ENCODE data around the gene RNF220.

Gene RNF220

GRCh38 chr1:44675186-44675585, 270.1 kb downstream of the RNF220 start:
- H3K4me3 ChIP-seq (ENCODE audit: control insufficient read depth in 1 of 7, extremely low read depth in 1 of 7, insufficient read depth in 4 of 7, low read depth in 2 of 7, low read length in 6 of 7): peak overlapping the region in 5 of 7 experiments; percentile 74 to 92 (median 84)

GRCh38 chr1:44676484-44677200, 271.6 kb downstream of the RNF220 start:
- 88% methylated on average over 2 of the region's 5 CpGs for WGBS (ENCODE audit: insufficient coverage)
- Histone ChIP-seq H3K9me3 (ENCODE audit: control extremely low read depth in 1 of 5, control insufficient read depth in 4 of 5, insufficient read depth in 2 of 5, low read depth in 1 of 5, low read length in 4 of 5) (no peaks in the 10 kb centered on the region), H3K27ac (ENCODE audit: insufficient read depth in 1 of 2, low read depth in 1 of 2, low read length in 2 of 2, poor library complexity in 1 of 2, severe bottlenecking in 2 of 2) (no peak overlapping the region), H3K36me3 (ENCODE audit: control insufficient read depth in 4 of 4, insufficient read depth in 4 of 4, low read length in 3 of 4) (no peaks in the 10 kb centered on the region), H3K4me1 (ENCODE audit: control extremely low read depth in 1 of 4, control insufficient read depth in 4 of 4, insufficient read depth in 4 of 4, low read length in 3 of 4) (peaks cover 22 to 61% (median 44%) of the 10 kb centered on the region in 4 experiments), H3K4me3 (ENCODE audit: control insufficient read depth in 1 of 7, extremely low read depth in 1 of 7, insufficient read depth in 4 of 7, low read depth in 2 of 7, low read length in 6 of 7) (peak overlapping the region in 2 of 7 experiments; percentile 10 to 18), H3K27me3 (replicated peaks in 2 of 5; ENCODE audit: control insufficient read depth in 4 of 5, insufficient read depth in 5 of 5, low read length in 4 of 5) (no peaks in the 10 kb centered on the region)
- DNase-seq: peak in 2 of 3 donors; percentile 49 to 57
- POLR2A ChIA-PET: interaction anchor here (0.6 to 0.7 kb wide), 2 partner anchors 12 to 54 kb away, joined by 3 read pairs; partner anchors contain the start of gene RNU5D-1
- CTCF ChIA-PET: interaction anchor here (0.7 to 5.2 kb wide), 6 partner anchors 8 to 41 kb away, joined by 3 to 21 read pairs (median 4); no protein-coding TSS in a partner anchor

More at GRCh38 chr1:44675186-44675585, 270.1 kb downstream of the RNF220 start:
- ChIA-PET CTCF (interaction anchor here (0.9 to 5.2 kb wide), 6 partner anchors 10 to 43 kb away, joined by 3 to 21 read pairs (median 4); no protein-coding TSS in a partner anchor), POLR2A (interaction anchor here (2.4 kb wide), 1 partner anchor 46 kb away, joined by 15 read pairs; no protein-coding TSS in a partner anchor)
- Histone ChIP-seq H3K27ac (ENCODE audit: insufficient read depth in 1 of 2, low read depth in 1 of 2, low read length in 2 of 2, poor library complexity in 1 of 2, severe bottlenecking in 2 of 2) (peak overlapping the region; percentile 59 to 84), H3K36me3 (ENCODE audit: control insufficient read depth in 4 of 4, insufficient read depth in 4 of 4, low read length in 3 of 4) (no peaks in the 10 kb centered on the region), H3K9me3 (ENCODE audit: control extremely low read depth in 1 of 5, control insufficient read depth in 4 of 5, insufficient read depth in 2 of 5, low read depth in 1 of 5, low read length in 4 of 5) (no peaks in the 10 kb centered on the region), H3K4me1 (ENCODE audit: control extremely low read depth in 1 of 4, control insufficient read depth in 4 of 4, insufficient read depth in 4 of 4, low read length in 3 of 4) (peaks cover 22 to 75% (median 53%) of the 10 kb centered on the region in 4 experiments), H3K27me3 (replicated peaks in 2 of 5; ENCODE audit: control insufficient read depth in 4 of 5, insufficient read depth in 5 of 5, low read length in 4 of 5) (no peaks in the 10 kb centered on the region)
- WGBS (ENCODE audit: insufficient coverage): 100% methylated on average over 1 of the region's 7 CpGs
- DNase-seq: no peak

DNA sequence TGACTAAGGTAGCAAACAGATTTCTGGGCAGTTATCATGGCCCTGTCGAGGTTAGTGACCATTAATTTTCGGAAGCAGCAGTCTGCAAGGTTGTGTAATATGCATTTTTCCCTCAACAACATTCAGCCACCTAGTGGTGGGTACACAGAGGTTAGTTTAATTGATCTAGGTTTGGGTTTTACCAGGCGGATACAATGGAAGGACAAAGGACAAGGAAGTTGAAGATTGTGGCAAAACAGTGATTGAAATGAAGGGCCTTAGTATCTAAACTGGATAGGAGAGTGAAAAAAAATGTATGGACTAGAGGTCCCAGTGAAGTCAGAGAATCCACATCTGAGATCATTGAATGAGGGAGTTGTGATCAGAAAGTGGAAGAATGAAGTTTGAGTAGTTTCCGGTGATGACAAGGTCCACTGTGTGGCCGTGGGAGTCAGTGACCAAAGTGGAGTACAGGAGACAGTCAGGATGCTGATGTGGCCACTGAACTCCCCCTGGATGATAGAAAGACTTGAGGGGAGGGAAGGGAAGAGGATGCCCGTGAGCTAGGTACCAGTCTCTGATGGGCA, 272.2 kb downstream of the RNF220 start:
- peak overlapping the region in 1 of 7 experiments; percentile 8 for H3K4me3 ChIP-seq (ENCODE audit: control insufficient read depth in 1 of 7, extremely low read depth in 1 of 7, insufficient read depth in 4 of 7, low read depth in 2 of 7, low read length in 6 of 7)
- no peaks in the 10 kb centered on the region for H3K36me3 ChIP-seq (ENCODE audit: control insufficient read depth in 4 of 4, insufficient read depth in 4 of 4, low read length in 3 of 4)
- H3K27me3 ChIP-seq (replicated peaks in 2 of 5; ENCODE audit: control insufficient read depth in 4 of 5, insufficient read depth in 5 of 5, low read length in 4 of 5): no peaks in the 10 kb centered on the region
- WGBS (ENCODE audit: insufficient coverage): 84% methylated on average over 5 of the region's 6 CpGs
- DNase-seq: peak; percentile 48 to 74 (median 69)
- ChIA-PET CTCF (interaction anchor here (0.9 to 5.2 kb wide), 5 partner anchors 22 to 41 kb away, joined by 3 to 21 read pairs (median 4); no protein-coding TSS in a partner anchor), POLR2A (interaction anchor here (0.6 kb wide), 1 partner anchor 54 kb away, joined by 3 read pairs; the partner anchor contains the start of gene RNU5D-1)
- no peaks in the 10 kb centered on the region for H3K9me3 ChIP-seq (ENCODE audit: control extremely low read depth in 1 of 5, control insufficient read depth in 4 of 5, insufficient read depth in 2 of 5, low read depth in 1 of 5, low read length in 4 of 5)
- no peak overlapping the region for H3K27ac ChIP-seq (ENCODE audit: insufficient read depth in 1 of 2, low read depth in 1 of 2, low read length in 2 of 2, poor library complexity in 1 of 2, severe bottlenecking in 2 of 2)
- peaks cover 16 to 55% (median 38%) of the 10 kb centered on the region in 4 experiments for H3K4me1 ChIP-seq (ENCODE audit: control extremely low read depth in 1 of 4, control insufficient read depth in 4 of 4, insufficient read depth in 4 of 4, low read length in 3 of 4)

GRCh38 chr1:44678120-44678519, 273.1 kb downstream of the RNF220 start:
- Histone ChIP-seq H3K9me3 (ENCODE audit: control extremely low read depth in 1 of 5, control insufficient read depth in 4 of 5, insufficient read depth in 2 of 5, low read depth in 1 of 5, low read length in 4 of 5) (no peaks in the 10 kb centered on the region), H3K4me3 (ENCODE audit: control insufficient read depth in 1 of 7, extremely low read depth in 1 of 7, insufficient read depth in 4 of 7, low read depth in 2 of 7, low read length in 6 of 7) (no peak overlapping the region), H3K27ac (ENCODE audit: insufficient read depth in 1 of 2, low read depth in 1 of 2, low read length in 2 of 2, poor library complexity in 1 of 2, severe bottlenecking in 2 of 2) (no peak overlapping the region), H3K27me3 (replicated peaks in 2 of 5; ENCODE audit: control insufficient read depth in 4 of 5, insufficient read depth in 5 of 5, low read length in 4 of 5) (no peaks in the 10 kb centered on the region), H3K36me3 (ENCODE audit: control insufficient read depth in 4 of 4, insufficient read depth in 4 of 4, low read length in 3 of 4) (no peaks in the 10 kb centered on the region), H3K4me1 (ENCODE audit: control extremely low read depth in 1 of 4, control insufficient read depth in 4 of 4, insufficient read depth in 4 of 4, low read length in 3 of 4) (peaks cover 10 to 46% (median 29%) of the 10 kb centered on the region in 4 experiments)
- no peak for DNase-seq
- ChIA-PET POLR2A (no interaction called here), CTCF (interaction anchor here (0.9 to 5.2 kb wide), 3 partner anchors 23 to 31 kb away, joined by 3 to 21 read pairs (median 4); no protein-coding TSS in a partner anchor)
- 92% methylated on average over 2 of the region's 2 CpGs for WGBS (ENCODE audit: insufficient coverage)

DNA sequence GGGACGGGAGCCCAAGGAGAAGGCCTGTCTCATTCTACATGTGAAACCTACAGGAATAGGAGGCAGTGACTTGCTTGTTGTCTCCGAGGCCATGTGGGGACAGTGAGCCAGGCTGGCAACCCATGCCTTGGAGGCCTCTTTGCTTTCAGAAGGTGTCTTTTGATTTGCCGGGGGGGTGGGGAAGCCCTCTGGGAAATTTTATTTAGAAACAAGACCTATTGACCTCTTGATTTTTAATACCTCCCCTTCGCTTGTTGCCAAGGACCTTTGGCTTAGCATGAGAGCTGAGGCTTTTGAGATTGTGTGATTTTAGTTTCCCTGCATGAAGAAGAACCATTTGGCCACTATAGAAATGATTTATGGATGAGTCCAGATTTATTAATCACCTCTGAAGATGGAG, 273.6 kb downstream of the RNF220 start:
- DNase-seq: no peak
- ChIA-PET CTCF (no interaction called here), POLR2A (no interaction called here)
- H3K27ac ChIP-seq (ENCODE audit: insufficient read depth in 1 of 2, low read depth in 1 of 2, low read length in 2 of 2, poor library complexity in 1 of 2, severe bottlenecking in 2 of 2): no peak overlapping the region
- peaks cover 4 to 46% (median 24%) of the 10 kb centered on the region in 4 experiments for H3K4me1 ChIP-seq (ENCODE audit: control extremely low read depth in 1 of 4, control insufficient read depth in 4 of 4, insufficient read depth in 4 of 4, low read length in 3 of 4)
- H3K9me3 ChIP-seq (ENCODE audit: control extremely low read depth in 1 of 5, control insufficient read depth in 4 of 5, insufficient read depth in 2 of 5, low read depth in 1 of 5, low read length in 4 of 5): no peaks in the 10 kb centered on the region
- no peaks in the 10 kb centered on the region for H3K27me3 ChIP-seq (replicated peaks in 2 of 5; ENCODE audit: control insufficient read depth in 4 of 5, insufficient read depth in 5 of 5, low read length in 4 of 5)
- no peaks in the 10 kb centered on the region for H3K36me3 ChIP-seq (ENCODE audit: control insufficient read depth in 4 of 4, insufficient read depth in 4 of 4, low read length in 3 of 4)
- 86% methylated on average over 1 of the region's 4 CpGs for WGBS (ENCODE audit: insufficient coverage)
- H3K4me3 ChIP-seq (ENCODE audit: control insufficient read depth in 1 of 7, extremely low read depth in 1 of 7, insufficient read depth in 4 of 7, low read depth in 2 of 7, low read length in 6 of 7): no peak overlapping the region

- CTCF ChIA-PET: interaction anchor here (0.8 to 1.5 kb wide), 2 partner anchors 27 to 302 kb away, joined by 3 read pairs; no protein-coding TSS in a partner anchor
- H3K9me3 ChIP-seq (ENCODE audit: control extremely low read depth in 1 of 5, control insufficient read depth in 4 of 5, insufficient read depth in 2 of 5, low read depth in 1 of 5, low read length in 4 of 5): no peaks in the 10 kb centered on the region
- POLR2A ChIA-PET: no interaction called here
- peaks cover 11 to 52% (median 29%) of the 10 kb centered on the region in 4 experiments for H3K4me1 ChIP-seq (ENCODE audit: control extremely low read depth in 1 of 4, control insufficient read depth in 4 of 4, insufficient read depth in 4 of 4, low read length in 3 of 4)
- no peaks in the 10 kb centered on the region for H3K27me3 ChIP-seq (replicated peaks in 2 of 5; ENCODE audit: control insufficient read depth in 4 of 5, insufficient read depth in 5 of 5, low read length in 4 of 5)
- H3K27ac ChIP-seq (ENCODE audit: insufficient read depth in 1 of 2, low read depth in 1 of 2, low read length in 2 of 2, poor library complexity in 1 of 2, severe bottlenecking in 2 of 2): no peak overlapping the region
- no peaks in the 10 kb centered on the region for H3K36me3 ChIP-seq (ENCODE audit: control insufficient read depth in 4 of 4, insufficient read depth in 4 of 4, low read length in 3 of 4)
- DNase-seq: no peak
- WGBS (ENCODE audit: insufficient coverage): 90% methylated on average over 4 of the region's 5 CpGs
- H3K4me3 ChIP-seq (ENCODE audit: control insufficient read depth in 1 of 7, extremely low read depth in 1 of 7, insufficient read depth in 4 of 7, low read depth in 2 of 7, low read length in 6 of 7): no peak overlapping the region
Measured at GRCh38 chr1:44679468-44679867, 274.4 kb downstream of the RNF220 start.
